MG63 (cell line): Measurements from ENCODE around the gene MOB3B. TPM values are rescaled to one million over a fixed set of nuclear protein-coding genes. Genes with fewer than 3 reads are reported as not detected.

Experiments used
- DNase-seq: peaks from one replicate; pipeline ENCODE4 v3.0.0-alpha.2; 2020
- H3K27me3 ChIP-seq: fragments of 250-450 bp; sonication (Bioruptor Pico); 2 replicates; pipeline ENCODE4 v1.5.1; 2020; ENCODE audit warnings: mild to moderate bottlenecking, moderate library complexity
- H3K36me3 ChIP-seq: fragments of 250-450 bp; sonication (Bioruptor Pico); 2 replicates; pipeline ENCODE4 v1.5.1; 2020; ENCODE audit warnings: mild to moderate bottlenecking, moderate library complexity
- H3K4me3 ChIP-seq: fragments of 250-450 bp; sonication (Bioruptor Pico); 2 replicates; pipeline ENCODE4 v1.5.1; 2020; ENCODE audit warnings: mild to moderate bottlenecking, moderate library complexity
- H3K9me3 ChIP-seq: fragments of 250-450 bp; sonication (Bioruptor Pico); 2 replicates; pipeline ENCODE4 v1.5.1; 2020; ENCODE audit warnings: mild to moderate bottlenecking, moderate library complexity
- total RNA-seq: library from RNA; depleted of rRNA; stranded (reverse); fragments of >200 nt; shearing (Covaris generic); gene quantifications from 2 replicates; pipeline ENCODE4 v1.2.3, GENCODE V29; 2014; ENCODE audit warnings: low replicate concordance

MOB3B gene
- total RNA-seq, 1 experiment from 2014 or later = not detected

DNA sequence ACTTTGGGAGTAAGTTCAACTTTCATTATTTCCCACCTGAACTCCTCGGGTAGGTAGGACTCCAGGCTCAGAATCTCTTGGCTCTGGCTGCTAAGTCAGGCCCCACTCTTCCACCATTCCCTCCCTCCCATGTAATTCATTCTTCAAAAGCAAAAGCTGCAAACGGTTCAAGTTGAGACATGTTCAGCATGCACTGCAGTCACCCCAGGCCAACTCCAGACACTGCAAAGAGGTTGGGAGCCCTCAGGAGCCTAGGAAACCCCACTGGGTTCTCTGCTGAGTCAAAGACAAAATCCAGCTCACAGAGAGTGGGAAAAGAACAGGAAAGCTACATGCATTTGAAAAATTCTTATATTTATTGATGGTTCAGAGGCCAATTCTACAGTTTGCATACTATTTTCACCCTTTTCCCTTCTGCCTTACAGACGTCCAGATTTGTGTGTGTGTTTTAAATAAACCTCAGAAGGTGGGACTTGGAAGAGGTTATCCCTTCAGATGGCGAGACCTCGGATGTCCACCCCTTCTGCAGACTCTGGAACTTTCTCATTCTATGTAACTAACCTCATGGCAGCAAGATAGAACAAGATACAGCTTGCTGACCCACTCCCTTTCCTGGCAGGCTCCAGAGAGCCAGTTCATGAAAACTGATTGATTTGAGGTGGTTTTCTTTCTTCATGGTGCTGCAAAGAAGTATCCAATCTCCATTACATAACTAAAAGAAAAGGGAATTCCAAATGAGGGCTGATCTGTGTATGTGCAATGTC lies 167.0 kb downstream of the MOB3B start:
- Histone ChIP-seq H3K27me3 (no peaks in the 10 kb centered on the region), H3K36me3 (no peaks in the 10 kb centered on the region), H3K9me3 (no peaks in the 10 kb centered on the region), H3K4me3 (no peak overlapping the region)
- DNase-seq = no peak

DNA sequence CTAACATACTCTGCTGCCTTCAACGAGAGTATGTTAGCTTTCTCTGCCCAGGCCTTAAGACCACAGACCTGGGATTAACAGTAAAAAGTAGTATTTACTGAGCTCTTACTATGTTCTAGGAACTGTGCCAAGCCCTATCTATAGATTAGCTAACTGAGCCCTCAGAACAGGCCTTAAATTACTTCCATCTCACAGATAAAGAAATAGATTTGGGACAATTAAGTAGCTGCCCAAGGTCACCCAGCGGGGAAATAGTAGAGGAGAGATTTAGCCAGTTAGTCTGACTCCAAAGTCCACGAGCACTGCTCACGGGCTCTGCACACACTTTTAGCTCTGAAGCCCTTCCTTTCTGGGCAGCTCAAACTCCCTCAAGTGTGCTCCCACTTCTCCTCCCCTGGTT lies 168.1 kb downstream of the MOB3B start:
- Histone ChIP-seq H3K4me3 (no peak overlapping the region), H3K36me3 (no peaks in the 10 kb centered on the region), H3K9me3 (no peaks in the 10 kb centered on the region), H3K27me3 (no peaks in the 10 kb centered on the region)
- no peak for DNase-seq

DNA sequence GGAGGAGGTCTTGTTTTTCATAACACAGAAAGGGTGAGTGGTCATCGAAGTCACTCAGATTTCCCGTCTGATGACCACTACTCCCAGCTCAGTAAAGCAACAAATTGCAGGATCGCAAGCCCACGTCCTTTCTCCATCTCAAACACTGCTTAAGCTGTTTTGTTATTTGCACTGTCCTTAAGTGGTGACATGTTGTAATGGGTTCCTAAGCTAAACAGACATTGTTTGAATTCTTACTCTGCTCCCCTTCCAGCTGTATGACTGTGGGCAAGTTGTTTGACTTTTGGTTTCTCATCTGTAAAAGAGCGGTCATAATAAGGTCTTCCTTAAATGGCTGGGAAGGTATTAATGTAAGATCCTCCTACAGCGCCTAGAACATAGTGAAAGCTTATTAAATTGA lies 169.9 kb downstream of the MOB3B start:
- H3K4me3 ChIP-seq = no peak overlapping the region

DNA sequence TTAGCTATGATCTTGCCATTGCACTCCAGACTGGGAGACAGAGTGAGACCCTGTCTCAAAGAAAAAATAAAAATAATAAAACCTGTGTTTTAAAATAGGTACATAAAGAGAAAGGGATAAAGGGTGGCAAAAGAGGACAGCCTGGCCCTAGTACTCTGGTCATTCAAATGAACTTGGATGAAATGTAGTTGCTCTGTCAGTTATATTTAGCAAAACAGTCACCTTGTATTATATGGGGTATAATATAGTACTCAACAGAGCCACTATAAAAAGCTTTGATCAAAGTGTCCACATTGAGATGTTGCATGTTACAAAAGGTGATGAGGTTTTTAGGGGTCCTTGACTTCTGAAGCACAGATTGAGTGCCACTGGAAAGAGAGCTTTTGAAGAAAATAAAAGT lies 171.6 kb downstream of the MOB3B start:
- Histone ChIP-seq H3K9me3 (no peaks in the 10 kb centered on the region), H3K4me3 (no peak overlapping the region), H3K27me3 (no peaks in the 10 kb centered on the region), H3K36me3 (no peaks in the 10 kb centered on the region)
- DNase-seq = no peak

More for the DNA sequence above, 169.9 kb downstream of the MOB3B start:
- no peaks in the 10 kb centered on the region for H3K9me3 ChIP-seq
- no peak for DNase-seq
- H3K36me3 ChIP-seq = no peaks in the 10 kb centered on the region
- no peaks in the 10 kb centered on the region for H3K27me3 ChIP-seq

DNA sequence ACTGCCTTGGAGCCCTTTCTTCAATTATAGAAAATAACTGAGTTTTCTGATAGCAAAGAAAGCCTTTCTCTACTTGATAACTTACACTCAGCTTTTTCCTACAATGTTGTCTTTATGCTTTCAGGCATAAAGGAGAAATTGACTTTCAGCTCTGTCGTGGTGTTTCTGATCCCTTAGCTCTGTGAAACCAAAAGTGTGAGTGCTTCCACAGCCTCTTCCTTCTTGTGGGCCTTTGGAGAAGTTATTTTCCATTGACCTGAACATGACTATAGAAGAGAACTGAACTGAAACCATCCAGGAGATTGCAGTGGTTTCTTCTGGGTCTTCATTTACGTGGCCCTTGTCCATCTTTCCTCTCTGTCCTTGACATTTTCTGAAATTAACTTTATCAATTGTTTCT lies 173.2 kb downstream of the MOB3B start:
- no peaks in the 10 kb centered on the region for H3K9me3 ChIP-seq
- H3K27me3 ChIP-seq = no peaks in the 10 kb centered on the region
- DNase-seq = no peak
- H3K4me3 ChIP-seq = no peak overlapping the region
- no peaks in the 10 kb centered on the region for H3K36me3 ChIP-seq

- DNase-seq = no peak
- no peaks in the 10 kb centered on the region for H3K27me3 ChIP-seq
- H3K9me3 ChIP-seq = no peaks in the 10 kb centered on the region
- H3K36me3 ChIP-seq = no peaks in the 10 kb centered on the region
- H3K4me3 ChIP-seq = no peak overlapping the region
Measured at GRCh38 chr9:27355166-27355565, 174.4 kb downstream of the MOB3B start.

- no peaks in the 10 kb centered on the region for H3K36me3 ChIP-seq
- no peaks in the 10 kb centered on the region for H3K27me3 ChIP-seq
- no peaks in the 10 kb centered on the region for H3K9me3 ChIP-seq
- peak; percentile 10 for DNase-seq
- H3K4me3 ChIP-seq = no peak overlapping the region
Measured at GRCh38 chr9:27353474-27354229, 176.0 kb downstream of the MOB3B start.

DNA sequence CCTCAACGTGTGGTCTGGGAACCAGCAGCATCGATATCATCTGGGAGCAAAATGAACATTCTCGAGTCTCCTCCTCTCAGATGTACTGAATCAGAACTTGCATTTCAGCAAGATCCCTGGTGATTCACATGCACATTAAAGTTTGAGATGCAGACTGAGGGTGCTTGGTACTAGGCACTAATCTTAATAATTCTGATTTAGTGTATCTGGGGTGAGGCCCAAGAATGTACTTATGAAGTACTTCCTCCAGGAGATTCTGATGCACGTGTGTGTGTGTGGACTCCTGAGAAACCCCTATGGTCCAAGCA lies 176.5 kb downstream of the MOB3B start:
- no peaks in the 10 kb centered on the region for H3K27me3 ChIP-seq
- DNase-seq = no peak
- no peaks in the 10 kb centered on the region for H3K9me3 ChIP-seq
- no peaks in the 10 kb centered on the region for H3K36me3 ChIP-seq
- H3K4me3 ChIP-seq = no peak overlapping the region

DNA sequence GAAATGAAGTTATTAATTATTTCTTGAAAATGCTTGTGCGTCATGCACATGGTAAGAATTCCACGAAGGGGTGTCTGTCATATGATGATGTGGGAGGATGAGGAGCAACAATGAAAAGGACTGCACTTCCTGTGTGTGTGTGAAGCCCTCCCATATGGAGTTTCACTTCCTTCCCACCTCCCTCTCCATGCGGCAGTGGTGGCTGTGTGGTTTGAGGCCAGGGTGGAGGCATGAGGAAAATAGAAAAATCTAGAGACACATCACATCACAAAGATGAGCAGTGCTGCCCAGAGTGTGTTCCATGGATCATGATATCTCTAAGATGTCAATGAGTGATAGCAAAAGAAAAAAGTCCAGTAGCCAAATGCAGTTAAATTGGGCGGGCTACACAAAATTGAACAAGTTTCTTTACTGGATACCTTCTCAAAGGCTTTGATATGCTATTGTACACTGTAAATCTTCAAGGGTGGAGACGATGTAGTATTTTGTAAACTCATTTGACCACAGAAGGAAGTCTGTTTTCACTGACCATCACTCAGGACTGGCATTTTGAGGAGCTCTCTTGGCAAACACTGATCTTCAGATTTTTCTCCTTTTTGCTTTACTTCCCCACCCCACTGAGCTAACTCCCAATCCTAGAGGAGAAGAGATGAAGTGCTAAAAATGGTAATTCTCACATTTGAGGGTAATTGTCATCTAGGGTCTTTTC lies 177.0 kb downstream of the MOB3B start:
- no peak for DNase-seq
- H3K27me3 ChIP-seq = no peaks in the 10 kb centered on the region
- no peaks in the 10 kb centered on the region for H3K9me3 ChIP-seq
- no peak overlapping the region for H3K4me3 ChIP-seq
- H3K36me3 ChIP-seq = no peaks in the 10 kb centered on the region

- no peaks in the 10 kb centered on the region for H3K36me3 ChIP-seq
- H3K9me3 ChIP-seq = no peaks in the 10 kb centered on the region
- no peak overlapping the region for H3K4me3 ChIP-seq
- no peaks in the 10 kb centered on the region for H3K27me3 ChIP-seq
- DNase-seq = no peak
Measured at GRCh38 chr9:27351438-27351837, 178.2 kb downstream of the MOB3B start.

- no peaks in the 10 kb centered on the region for H3K27me3 ChIP-seq
- DNase-seq = no peak
- H3K36me3 ChIP-seq = no peaks in the 10 kb centered on the region
- H3K4me3 ChIP-seq = no peak overlapping the region
- no peaks in the 10 kb centered on the region for H3K9me3 ChIP-seq
Measured at GRCh38 chr9:27350382-27350976, 179.1 kb downstream of the MOB3B start.

GRCh38 chr9:27349698-27350080 lies 179.9 kb downstream of the MOB3B start:
- H3K9me3 ChIP-seq = no peaks in the 10 kb centered on the region
- H3K4me3 ChIP-seq = no peak overlapping the region
- no peak for DNase-seq
- H3K27me3 ChIP-seq = no peaks in the 10 kb centered on the region
- no peaks in the 10 kb centered on the region for H3K36me3 ChIP-seq

- Histone ChIP-seq H3K36me3 (no peaks in the 10 kb centered on the region), H3K4me3 (no peak overlapping the region), H3K27me3 (no peaks in the 10 kb centered on the region), H3K9me3 (no peaks in the 10 kb centered on the region)
- no peak for DNase-seq
Measured at GRCh38 chr9:27348785-27349697, 180.6 kb downstream of the MOB3B start.

DNA sequence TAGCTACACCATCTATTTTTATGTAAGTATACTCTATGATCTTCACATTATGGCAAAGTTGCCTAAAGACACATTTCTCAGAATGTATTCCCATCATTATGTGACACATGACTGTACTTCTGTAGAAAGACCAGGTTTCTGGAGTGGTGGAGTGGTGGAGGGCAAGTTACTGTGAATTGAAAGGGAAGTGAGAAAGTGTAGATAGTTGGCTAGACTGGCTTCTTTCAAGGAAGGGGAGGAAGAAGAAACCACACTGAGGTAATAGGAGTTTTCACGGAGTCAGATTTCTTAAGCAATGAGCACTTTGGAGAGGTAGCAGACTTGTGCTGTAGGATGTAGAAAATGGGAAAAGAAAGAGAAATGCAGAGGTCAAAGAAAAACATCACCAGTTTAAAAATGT lies 181.7 kb downstream of the MOB3B start:
- no peaks in the 10 kb centered on the region for H3K9me3 ChIP-seq
- no peaks in the 10 kb centered on the region for H3K36me3 ChIP-seq
- H3K4me3 ChIP-seq = no peak overlapping the region
- H3K27me3 ChIP-seq = no peaks in the 10 kb centered on the region
- no peak for DNase-seq

GRCh38 chr9:27344776-27345175 lies 184.8 kb downstream of the MOB3B start:
- no peak overlapping the region for H3K4me3 ChIP-seq
- no peak for DNase-seq
- H3K9me3 ChIP-seq = no peaks in the 10 kb centered on the region
- no peaks in the 10 kb centered on the region for H3K36me3 ChIP-seq
- no peaks in the 10 kb centered on the region for H3K27me3 ChIP-seq

- H3K4me3 ChIP-seq = no peak overlapping the region
- H3K27me3 ChIP-seq = no peaks in the 10 kb centered on the region
- no peak for DNase-seq
Measured at GRCh38 chr9:27341545-27342294, 187.9 kb downstream of the MOB3B start.

More at GRCh38 chr9:27341545-27342294, 187.9 kb downstream of the MOB3B start:
- Histone ChIP-seq H3K9me3 (no peaks in the 10 kb centered on the region), H3K36me3 (no peaks in the 10 kb centered on the region)
